Endometrium (tissue), 2 donors: ENCODE measurements around the gene AP3M1.
"Not testable (repeated sequence)": the region's sequence is repeated elsewhere in the genome, so short reads cannot be mapped to it uniquely, and the experiment has no call there.

Experiments used
- FAIRE-seq: peaks from 2 replicates; lab custom pipeline; 2012; peaks lifted over from hg19 to GRCh38; lab: Jason Lieb, UNC
- donor health status: control.
- donor health status: control.

Gene AP3M1, protein sequence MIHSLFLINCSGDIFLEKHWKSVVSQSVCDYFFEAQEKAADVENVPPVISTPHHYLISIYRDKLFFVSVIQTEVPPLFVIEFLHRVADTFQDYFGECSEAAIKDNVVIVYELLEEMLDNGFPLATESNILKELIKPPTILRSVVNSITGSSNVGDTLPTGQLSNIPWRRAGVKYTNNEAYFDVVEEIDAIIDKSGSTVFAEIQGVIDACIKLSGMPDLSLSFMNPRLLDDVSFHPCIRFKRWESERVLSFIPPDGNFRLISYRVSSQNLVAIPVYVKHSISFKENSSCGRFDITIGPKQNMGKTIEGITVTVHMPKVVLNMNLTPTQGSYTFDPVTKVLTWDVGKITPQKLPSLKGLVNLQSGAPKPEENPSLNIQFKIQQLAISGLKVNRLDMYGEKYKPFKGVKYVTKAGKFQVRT

DNA sequence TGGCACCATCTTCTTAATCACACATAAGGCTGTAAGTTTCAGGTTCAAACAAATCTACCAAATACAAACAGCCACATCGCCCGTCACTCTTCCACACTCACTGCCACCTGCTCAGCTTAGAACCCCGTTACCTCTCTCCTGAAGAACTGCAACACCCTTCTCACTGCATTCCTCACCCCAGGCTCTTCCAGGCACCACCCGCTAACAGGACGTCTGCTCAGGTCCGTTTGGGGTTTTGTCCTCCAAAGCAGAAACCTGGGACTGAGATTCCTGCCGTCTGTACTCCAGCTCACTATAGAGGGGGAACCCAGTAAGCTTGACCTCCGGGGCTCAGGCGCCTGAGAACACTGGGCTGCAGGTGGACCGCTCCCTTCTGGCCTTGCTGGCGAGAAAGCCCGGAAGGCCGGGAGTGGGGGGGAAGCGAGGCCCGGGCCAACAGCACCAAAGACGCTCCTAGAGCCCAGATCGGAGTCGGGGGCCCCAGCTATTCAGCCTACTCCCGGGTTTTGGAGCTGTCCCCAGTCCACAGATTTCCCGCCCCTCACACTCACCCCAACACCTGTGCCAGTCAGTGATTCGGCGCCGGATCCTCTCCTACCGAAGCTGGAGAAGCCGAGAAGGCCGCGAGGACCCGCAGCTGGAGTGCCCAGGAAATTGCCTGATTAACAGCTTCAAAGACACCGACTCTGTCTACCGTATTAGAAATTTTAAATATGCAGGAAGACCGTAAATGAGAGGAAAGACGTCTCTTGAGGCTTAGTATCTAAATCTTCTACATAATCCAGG is at the start of gene AP3M1:
Gene AP3M1 (minus strand): TSS at position 625 of the 786 bp plus-strand sequence. CDS start 12,449 bp downstream, outside the sequence.
- FAIRE-seq: no peak

DNA sequence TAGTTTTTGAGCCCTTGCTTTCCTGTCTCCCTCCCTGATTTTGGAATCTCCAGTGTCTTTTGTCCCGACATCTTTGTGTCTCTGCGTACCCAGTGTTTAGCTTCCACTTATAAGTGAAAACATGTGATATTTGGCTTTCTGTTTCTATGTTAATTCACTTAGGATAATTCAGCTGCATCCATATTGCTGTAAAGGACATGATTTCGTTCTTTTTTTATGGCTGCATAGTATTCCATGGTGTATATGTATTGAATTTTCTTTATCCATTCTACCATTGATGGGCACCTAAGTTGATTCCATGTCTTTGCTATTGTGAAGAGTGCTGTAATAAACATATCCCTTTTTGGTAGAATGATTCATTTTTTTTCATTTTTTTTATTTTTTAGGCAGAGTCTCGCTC is 48.7 kb upstream of the AP3M1 start:
- no peak for FAIRE-seq

DNA sequence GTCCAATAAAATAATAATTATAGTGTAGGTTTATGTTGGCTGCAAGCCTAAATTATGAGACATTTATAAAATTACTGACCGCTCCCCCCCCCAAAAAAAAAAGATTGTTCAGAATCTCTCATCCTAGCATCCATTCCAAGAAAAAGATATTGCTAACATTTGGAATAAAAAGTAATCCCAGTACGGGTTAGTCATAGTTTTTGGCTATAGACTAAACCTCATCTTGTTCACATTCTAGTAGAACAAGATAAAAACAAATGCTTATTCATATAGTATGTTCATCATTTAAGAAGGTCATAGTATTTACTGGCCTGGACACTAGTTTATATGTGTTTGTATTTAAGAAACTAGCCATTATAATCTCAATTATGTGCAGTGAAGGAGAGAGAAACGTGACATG is 44.4 kb upstream of the AP3M1 start:
- FAIRE-seq: no peak

DNA sequence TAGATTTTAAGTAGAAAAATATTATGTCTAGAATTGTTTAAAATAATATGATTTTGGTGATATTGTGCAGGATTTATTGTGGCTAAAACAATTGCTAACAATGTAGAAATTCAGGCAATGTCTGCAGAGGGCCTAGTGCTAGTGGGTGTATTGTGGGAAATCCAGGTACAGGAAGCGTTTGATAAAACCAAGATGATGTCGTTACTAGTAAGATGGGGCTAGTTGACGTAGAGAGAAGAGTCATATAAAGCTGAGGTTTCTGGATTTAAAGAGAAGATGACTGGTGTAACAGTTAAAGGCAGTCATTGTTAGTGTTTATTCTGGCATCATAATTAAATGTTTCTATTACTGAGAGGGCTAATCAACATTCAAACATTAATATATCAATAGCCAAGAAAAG is 43.9 kb upstream of the AP3M1 start:
- no peak for FAIRE-seq

DNA sequence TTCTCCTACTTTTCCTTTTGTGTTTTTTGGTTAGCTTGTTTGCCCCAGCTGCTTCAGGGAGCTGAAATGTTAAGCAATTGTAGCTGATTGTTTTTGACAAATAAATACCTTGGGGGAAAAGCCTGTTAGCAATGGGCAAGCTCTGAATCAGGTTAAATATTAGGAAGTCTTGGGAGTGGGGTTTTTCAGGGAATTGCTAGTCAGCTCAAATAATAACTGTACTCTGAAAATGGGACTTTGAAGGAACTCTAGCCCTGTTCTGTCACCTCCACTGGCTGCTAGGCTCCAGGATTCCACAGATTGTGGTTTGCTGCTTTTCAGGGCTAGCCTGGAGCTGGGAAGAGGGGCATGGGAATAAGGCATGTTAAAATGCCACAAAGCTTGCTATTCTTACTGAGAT is 39.9 kb upstream of the AP3M1 start:
- FAIRE-seq: no peak

DNA sequence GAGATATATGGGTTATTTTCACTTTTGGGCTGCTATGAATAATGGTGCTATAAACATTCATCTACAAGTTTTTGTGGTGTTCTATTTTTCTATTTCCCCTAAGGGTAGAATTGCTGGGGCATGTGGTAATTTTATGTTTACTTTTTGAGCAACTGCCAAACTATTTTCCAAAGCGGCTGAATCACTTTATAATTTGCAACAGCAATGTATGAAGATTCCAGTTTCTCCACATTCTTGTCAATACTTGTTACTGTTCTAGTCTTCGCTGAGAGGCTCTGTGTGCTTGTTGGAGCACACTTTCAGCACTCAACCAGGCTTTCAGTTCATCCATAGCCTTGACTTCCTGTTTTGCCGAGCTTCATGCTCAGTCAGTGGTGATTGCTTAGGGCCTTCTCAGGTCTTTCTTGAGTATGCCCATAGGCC is 39.4 kb upstream of the AP3M1 start:
- FAIRE-seq: no peak

DNA sequence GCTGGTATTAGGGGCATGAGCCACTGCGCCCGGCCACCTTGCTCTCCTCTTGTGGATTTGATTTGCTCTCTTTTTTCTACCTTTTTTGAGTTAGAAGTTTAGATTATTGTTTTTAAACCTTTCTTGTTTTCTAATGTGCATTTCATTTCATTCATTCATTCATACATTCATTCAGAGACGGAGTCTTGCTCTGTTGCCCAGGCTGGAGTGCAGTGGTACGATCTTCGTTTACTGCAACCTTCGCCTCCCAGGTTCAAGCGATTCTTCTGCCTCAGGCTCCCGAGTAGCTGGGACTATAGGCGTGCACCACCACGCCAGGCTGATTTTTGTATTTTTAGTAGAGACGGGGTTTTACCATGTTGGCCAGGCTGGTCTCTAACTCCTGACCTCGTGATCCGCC is 38.0 kb upstream of the AP3M1 start:
- FAIRE-seq: not testable (repeated sequence)

DNA sequence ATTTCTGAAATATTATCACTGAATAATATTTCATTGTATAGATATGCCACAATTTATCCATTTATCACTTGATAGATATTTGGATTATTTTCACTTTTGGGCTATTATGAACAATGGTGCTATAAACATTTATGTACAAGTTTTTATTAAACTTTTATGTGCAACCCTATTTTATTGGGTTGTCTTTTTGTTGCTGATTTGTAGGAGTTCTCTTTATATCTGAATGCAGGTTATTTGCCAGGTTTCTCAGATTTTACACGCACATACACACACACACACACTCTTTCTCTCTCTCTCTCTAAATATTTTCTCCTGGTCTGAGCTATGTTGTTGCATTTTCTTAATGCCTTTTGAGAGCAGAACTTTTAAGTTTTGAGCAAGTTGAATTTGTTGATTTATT is 36.6 kb upstream of the AP3M1 start:
- no peak for FAIRE-seq

DNA sequence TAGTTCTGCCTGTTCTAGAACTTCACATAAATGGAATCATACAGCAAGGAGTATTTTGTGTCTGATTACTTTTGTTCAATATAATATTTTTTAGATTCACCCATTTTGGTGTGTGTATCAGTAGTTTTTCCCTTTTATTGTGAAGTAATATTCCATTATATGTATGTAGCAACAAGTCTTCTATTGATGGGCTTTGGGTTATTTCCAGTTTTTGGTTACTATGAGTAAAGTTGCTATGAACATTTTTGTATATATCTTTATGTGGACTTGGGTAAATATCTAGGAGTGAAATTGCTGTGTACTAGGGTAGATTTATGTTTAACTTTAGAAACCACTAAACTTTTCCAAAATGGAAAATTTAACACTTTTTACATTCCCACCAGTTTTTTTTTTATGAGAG is 36.0 kb upstream of the AP3M1 start:
- no peak for FAIRE-seq

DNA sequence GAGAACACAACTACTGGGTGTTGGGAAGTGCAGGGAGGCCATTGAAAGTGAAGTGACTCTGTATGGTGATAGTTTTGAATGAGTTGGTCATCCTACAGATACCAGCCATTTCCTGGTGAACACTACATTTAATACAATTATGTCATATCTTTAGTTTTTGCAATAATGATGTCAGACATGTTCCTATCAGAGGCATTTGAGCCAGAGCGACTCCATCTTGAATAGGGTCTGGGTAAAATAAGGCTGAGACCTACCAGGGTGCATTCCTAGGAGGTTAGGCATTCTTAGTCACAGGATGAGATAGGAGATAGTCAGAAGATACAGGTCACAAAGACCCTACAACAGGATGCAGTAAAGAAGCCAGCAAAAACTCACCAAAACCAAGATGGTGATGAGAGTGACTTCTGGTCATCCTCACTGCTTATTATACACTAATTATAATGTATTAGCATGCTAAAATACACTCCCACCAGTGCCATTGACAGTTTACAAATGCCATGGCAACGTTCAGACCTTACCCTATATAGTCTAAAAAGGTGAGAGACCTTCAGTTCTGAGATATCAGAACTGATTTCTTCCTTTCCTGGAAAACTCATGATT is 28.6 kb upstream of the AP3M1 start:
- no peak for FAIRE-seq

DNA sequence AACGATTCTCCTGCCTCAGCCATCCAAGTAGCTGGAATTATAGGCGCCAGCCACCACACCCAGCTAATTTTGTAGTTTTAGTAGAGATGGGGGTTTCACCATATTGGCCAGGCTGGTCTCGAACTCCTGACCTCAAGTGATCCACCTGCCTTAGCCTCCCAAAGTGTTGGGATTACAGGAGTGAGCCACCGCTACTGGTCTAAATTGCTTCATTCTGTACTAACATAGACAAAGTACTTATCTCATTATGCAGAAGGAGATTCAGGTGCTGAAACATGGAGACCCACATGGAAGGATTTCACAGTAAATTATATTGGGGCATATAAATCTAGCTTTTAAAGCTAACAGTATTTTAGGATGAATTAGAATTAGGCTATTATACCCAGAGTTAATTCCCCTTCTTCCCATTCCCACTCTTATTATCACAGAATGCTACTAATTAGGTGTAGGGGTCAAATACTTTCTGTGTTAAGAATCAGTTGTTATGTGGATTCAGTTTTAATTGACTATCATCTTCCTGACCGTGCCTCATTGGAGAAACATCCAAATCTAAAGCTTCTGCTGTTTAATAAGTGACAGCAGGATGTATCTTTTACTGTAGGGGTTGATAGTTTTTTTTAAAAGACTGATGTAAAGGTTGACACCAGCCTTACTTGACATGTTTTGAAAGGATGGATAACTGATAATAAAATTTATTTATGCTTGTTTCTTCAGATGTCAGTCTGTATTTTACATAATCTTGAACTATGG is 27.6 kb upstream of the AP3M1 start:
- FAIRE-seq: no peak

DNA sequence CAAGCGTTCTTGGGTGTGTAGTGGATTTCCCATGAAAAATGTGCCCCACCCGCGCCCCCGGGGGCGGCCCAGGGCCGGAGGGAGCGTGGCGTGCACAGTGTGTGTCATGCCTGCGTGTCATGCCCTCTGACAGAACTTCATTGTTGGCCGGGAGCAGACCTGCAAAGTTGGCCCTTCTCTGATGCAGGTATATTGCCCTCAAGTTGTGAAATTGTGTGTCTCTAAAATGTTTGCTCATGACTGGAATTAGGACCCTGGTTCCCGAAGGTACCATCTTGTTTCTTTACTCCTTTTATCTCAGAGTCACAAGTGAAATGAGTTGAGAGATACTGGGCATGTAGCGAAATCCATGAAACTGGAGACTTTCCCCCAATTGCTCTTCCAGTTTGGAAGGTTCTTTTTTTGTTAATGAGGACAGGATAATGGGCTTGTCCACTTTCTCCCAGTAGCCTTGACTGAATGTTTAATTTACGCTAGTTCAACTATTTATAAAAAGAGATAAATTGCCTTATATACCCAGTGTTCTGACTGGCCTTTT is 26.6 kb upstream of the AP3M1 start:
- no peak for FAIRE-seq

DNA sequence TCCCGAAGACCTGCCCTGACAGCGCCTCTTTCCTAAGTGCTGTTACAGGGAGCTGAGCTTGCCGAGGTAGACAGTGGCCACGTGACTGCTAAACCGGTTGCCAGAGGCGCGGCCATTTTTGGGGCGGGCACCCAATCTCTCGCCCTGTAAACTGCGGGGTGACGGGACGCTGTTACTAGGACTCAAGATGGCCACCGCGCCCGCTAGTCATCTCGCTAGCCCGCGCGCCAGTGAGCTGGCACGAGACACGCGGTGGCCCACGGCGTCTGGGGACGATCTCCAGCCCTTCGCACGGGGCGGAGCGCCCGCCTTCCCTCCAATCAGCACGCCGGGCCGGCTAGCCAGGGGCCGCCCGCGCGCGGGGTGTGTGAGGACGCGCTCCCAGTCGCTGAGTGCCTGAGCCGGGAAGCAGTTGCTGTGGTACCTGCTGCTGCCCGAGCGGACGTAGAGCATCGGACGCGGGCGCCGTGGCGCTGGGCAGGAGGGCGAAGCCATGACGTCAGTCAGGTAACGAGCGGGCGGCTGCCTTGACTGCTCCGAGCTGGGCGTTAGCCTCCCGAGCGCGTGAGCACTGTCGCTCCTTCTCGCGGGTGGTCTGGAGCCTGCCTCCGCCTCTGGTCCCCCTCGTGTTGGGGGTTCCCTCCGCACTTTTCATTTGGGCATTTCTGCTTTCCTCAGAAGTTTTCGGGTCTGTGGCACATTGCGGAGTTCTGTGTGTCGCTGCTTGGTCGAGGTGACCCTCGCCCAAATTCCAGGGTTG is 25.9 kb upstream of the AP3M1 start:
- no peak for FAIRE-seq

DNA sequence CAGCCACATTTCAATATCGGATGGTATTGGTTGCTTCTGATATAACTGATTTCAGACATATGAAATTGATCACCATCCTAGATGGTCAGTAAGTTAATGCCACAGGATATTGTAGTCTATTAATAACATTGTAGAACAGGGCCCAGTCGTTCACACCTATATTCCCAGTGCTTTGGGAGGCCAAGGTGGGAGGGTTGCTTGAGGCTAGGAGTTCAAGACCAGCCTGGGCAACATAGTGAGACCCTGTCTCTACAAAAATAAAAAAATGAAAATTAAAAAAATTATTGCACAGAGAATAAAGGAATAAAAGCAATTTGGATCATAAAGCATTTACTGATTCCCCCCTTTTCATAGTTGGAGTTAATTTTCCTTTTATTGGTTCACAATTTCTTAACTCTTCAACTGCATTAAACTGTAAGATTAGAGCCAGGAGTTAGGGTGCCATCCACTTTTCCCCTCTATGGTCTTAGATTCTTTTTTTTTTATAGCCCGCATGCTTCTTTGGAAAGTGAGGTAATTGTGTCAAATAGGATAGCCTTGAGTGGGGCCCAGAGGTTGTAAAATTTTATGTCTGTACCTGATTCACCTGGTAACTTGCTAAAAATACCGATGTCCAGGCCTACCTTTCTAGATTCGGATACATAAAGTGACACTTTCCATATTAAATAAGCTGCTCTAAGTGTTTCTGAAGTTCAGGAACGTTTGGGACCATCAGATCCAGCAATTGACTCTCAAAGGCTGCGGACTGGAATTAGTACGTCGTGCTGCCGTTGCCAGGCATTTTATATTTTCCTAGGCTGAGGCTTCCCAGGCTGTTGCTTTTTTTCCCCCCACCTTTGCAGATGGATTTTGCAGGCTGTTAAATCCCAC is 25.1 kb upstream of the AP3M1 start:
- FAIRE-seq: no peak

DNA sequence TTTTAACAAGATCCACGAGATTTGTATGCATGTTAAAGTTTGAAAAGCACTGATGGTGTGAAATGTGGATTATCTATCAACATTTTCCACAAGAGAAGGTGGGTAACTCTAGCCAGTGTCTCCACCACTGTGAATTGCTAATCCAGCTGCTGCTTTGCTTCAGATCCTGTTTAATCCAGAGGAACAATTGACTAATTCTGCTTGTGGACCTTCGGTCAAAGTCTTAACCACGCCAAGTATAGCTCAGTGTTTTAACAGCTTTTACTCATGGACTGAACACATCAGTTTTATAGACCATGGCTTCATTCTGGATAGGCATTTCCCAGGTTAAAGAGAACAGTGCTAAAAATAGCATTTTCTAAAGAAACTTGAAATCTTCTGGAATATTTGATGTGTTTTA is 23.9 kb upstream of the AP3M1 start:
- FAIRE-seq: no peak

DNA sequence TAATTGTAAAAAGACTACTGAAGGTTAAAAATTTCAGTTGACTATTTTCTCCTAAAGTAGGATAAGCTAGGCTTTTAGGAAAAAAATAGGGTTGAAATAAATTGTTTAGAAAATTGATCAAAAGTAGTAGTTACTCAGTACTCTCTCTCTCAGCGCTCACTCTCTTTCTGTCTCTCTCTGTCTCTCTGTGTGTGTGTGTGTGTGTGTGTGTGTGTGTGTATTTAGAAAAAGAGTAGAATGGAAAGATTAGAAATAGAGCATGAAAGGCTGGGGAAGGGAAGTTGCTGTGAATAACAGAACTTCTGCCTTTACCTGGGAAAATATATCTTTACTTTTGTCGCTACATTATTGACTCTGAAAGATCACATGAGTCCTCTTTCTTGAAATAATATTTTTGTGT is 21.0 kb upstream of the AP3M1 start:
- FAIRE-seq: no peak

DNA sequence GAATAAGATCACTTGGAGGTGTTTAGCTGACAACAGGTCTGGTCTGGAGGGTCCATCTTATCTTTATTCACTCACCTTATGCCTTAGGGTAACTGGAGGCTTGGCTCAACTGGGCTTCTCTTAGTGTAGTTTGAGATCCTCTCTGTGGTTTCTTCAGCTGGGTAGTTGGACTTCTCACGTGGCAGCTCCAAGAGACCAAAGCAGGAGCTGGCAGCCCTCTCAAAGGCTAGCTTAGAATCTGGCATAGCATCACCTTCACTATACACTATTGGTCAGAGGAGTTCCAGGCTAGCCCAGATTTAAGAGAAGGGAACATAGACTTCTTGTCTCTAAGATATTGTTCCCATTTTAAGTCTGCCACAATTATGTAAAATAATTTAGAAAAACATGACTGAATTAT is 16.8 kb upstream of the AP3M1 start:
- FAIRE-seq: no peak

DNA sequence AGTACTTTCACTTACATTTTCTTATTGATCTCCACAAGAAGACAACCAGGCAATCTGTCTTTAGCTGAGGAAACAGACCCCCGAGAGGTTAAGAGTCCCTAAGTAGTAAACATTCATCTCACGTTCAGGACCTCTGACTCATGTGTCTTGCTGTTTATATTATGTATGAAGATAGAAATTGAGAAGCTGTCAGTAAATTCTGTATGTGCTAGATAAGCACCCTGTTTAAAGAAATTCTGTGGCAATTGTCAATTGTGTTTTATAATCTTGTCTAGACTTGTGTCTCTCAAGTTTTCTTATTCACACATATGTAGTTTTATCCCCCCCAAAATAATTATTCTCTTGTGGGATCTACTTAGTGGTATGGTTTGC is 14.9 kb upstream of the AP3M1 start:
- FAIRE-seq: no peak

DNA sequence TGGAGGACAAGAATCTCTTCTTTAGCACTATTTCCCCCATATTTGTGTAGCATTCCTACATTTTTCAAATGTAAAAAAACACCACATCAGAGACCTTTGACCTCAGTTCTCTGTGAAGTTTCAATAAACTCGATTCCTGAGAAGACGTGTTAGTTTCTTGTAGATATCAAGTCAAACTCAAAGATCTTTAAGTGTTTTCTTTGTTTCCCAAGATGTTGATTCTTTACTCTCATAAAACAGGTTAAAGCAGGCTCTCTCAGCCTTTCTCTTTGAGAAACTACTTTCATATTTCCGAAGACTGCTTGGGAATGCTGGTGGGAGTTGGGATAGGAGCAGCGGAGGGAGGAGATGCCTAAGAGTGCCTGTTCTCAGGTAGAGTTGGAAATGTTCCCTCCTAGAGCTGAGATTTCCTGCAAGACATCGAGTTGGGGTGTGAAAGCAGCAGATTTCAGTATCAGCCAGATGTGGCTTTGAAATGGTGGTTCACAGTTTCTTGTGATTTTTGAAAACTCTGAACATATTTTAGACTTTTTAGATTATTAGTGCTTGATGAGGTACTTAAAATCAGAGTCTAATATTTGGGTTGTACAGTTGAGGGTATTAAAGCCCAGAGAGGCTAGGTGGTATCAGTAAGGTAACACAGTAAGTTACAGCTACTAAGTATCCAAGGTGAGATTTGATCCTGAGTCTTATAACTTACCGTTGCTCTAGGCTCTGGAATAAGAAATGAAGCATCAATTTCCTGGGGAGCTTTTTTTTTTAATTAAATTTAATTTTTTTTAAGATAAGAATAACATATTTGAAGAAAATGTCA is 14.3 kb upstream of the AP3M1 start:
- FAIRE-seq: no peak
